DMS79 (cell line): ENCODE results near the gene SLIT1.

Experiments
- DNase-seq: peaks from one replicate; lab custom pipeline; 2025; lab: John Stamatoyannopoulos, UW

The SLIT1 gene

GRCh38 chr10:96971324-96971723 is 214.4 kb downstream of the SLIT1 start:
- DNase-seq, result no peak

DNA sequence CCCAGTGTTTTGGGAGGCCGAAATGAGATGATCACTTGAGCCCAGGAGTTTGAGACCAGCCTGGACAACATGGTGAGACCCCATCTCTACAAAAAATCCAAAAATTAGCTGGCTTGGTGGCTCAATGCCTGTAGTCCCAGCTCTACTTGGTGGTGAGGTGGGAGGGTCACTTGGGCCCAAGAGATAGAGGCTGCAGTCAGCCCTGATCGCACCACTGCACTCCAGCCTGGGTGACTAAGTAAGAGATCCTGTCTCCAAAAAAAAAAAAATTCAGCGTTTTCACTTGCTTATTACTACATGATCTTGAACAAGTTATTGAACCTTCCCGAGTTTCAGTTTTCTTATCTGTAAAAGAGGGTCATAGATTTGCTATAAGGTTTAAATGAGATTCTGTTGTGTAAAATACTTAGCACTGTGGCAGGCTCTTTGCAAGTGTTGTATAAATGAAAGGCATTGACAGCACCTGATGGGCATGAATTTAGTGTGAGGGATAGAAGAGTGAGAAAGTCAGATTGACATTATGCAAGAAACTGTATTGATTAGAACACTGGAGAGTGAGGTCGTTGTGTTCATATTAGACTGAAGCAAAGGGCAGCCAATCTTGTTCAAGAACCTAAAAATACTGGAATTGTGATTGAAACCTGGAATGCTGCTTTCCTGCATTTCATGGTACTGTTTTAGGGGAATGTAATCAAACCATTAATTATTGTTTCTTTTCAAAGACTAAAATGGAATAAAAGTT is 216.9 kb downstream of the SLIT1 start:
- no peak for DNase-seq

GRCh38 chr10:96967847-96968246 is 217.9 kb downstream of the SLIT1 start:
- no peak for DNase-seq

DNA sequence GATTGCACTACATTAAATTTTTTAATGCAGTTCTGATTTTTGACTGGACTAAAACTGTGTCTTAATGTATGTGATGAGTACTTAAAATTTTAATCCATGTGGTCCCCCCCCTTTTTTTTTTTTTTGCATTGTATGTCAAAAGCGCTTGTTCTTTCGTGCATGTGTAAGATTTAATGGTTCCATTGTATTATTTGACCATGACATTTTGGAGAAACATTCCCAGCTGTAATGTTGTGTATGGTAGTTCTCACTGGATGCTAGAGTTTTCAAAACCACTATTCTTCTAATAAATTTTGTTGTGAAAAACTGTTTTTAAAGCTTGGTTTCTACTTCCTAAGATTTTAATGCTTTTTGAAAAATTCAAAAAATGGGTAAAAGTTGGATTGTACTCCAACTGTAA is 221.6 kb downstream of the SLIT1 start:
- no peak for DNase-seq

GRCh38 chr10:96960872-96961271 is 224.9 kb downstream of the SLIT1 start:
- no peak for DNase-seq

GRCh38 chr10:96959733-96960132 is 226.0 kb downstream of the SLIT1 start:
- DNase-seq, result no peak

DNA sequence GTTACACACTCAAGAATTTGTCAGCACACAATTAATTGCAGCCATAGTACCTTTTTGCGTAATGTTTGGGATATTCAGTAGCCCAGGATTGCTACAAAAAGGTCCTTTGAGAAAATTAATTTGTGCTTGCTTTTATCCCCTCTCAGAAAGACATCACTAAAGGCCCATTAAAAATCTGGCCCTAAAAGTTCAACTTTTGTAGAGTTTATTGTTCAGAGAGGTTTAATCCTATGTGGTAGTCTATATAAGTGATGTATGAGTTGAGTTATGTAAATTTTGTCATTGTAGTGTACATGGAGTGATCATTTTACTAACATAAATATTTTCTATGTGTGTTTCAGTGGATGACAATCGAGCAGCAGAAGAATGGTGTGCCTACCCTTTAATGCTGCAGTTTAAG is 227.7 kb downstream of the SLIT1 start:
- no peak for DNase-seq

DNA sequence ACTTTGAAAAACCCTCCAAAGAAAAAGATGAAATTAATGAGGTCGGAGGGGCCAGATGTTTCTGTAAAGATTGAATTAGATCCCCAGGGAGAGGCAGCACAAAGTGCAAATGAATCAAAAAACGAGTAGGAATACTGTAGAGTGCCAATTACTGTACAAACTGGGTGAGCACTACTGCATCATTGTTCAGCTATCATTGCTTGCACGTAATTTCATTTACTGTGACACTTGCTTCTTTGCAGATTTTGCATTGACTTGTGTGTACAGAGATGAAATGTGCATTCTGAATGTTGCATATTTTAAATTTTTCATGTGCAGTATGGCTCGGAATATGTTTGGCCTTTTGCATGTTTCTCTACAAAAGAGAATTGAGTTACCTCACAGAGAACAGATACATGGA is 230.0 kb downstream of the SLIT1 start:
- DNase-seq, result no peak

GRCh38 chr10:96951954-96952353 is 233.8 kb downstream of the SLIT1 start:
- no peak for DNase-seq

GRCh38 chr10:96949039-96949683 is 236.6 kb downstream of the SLIT1 start:
- no peak for DNase-seq
